ENCODE measurements around the gene KL.

GRCh38 chr13:33083054-33083453 lies 66.8 kb downstream of the KL start:
- TF ChIP-seq, protein P1, sequence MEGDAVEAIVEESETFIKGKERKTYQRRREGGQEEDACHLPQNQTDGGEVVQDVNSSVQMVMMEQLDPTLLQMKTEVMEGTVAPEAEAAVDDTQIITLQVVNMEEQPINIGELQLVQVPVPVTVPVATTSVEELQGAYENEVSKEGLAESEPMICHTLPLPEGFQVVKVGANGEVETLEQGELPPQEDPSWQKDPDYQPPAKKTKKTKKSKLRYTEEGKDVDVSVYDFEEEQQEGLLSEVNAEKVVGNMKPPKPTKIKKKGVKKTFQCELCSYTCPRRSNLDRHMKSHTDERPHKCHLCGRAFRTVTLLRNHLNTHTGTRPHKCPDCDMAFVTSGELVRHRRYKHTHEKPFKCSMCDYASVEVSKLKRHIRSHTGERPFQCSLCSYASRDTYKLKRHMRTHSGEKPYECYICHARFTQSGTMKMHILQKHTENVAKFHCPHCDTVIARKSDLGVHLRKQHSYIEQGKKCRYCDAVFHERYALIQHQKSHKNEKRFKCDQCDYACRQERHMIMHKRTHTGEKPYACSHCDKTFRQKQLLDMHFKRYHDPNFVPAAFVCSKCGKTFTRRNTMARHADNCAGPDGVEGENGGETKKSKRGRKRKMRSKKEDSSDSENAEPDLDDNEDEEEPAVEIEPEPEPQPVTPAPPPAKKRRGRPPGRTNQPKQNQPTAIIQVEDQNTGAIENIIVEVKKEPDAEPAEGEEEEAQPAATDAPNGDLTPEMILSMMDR (IDR thresholded peaks at IDR 0.05), result no peak
- no peak for TF ChIP-seq POLR2A (IDR thresholded peaks at IDR 0.05)
